ENCODE data around the gene SYT2. TPM values are rescaled to one million over a fixed set of nuclear protein-coding genes. Genes with fewer than 3 reads are reported as not detected.
"Not testable (repeated sequence)": the region's sequence is repeated elsewhere in the genome, so short reads cannot be mapped to it uniquely, and the experiment has no call there.

The SYT2 gene
- polyA plus RNA-seq, 1 experiment: not detected

DNA sequence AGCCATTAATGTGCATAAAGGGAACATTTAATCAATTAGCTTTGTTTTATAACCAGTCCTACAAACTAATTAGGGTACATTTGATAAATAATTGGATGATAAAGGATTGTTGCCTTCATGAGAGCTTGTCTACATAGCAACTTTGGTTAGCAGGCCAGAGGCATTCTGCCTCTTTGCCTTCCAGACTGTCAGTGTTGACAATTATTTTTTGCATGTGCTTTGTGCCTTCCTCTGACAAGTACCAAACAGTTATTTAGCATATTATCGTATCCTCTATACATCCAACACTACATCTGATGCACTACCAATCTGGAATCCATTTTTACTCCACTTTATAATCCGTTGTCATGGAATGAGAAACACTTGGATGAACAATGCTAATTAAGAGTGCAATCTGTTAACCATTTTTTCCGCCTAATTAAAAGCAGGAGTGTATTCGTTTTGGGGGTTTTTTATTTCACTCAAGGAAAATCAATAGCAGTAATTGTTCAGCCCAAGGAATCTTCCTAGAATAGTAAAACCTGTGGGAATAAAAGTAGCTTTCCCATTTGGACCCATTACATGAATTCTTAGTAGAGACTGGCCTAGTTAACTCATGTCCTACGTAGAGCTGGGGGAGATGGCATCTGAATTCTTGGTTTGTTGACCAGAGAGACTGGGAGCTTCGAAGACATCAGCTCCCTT lies 165.3 kb downstream of the SYT2 start:
- CTCF ChIA-PET: interaction anchor here (1.7 kb wide), 1 partner anchor 24 kb away, joined by 3 read pairs; no protein-coding TSS in a partner anchor
- DNase-seq (ENCODE audit: low read depth); H3K4me3 ChIP-seq (ENCODE audit: low read depth, low read length); H3K36me3 ChIP-seq (ENCODE audit: control insufficient read depth, insufficient read depth, low read length); POLR2A ChIA-PET; H3K27me3 ChIP-seq (ENCODE audit: control insufficient read depth, insufficient read depth, low read length): not testable (repeated sequence)

DNA sequence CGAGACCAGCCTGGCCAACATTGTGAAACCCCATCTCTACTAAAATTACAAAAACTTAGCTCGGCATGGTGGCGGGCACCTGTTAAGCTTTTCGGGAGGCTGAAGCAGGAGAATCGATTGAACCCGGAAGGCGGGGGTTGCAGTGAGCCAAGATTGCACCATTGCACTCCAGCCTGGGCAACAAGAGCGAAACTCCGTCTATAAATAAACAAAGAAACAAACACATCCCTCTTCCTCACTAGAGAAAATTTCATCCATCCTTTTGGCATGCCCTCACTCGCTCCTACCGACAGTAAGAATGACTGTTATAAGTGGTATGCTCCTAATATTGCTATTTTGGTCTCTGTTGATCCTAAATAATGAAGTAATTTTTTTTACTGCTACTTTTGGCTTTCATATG lies 166.7 kb downstream of the SYT2 start:
- CTCF ChIA-PET: interaction anchor here (0.6 to 1.7 kb wide), 2 partner anchors 25 to 28 kb away, joined by 3 read pairs; no protein-coding TSS in a partner anchor
- H3K36me3 ChIP-seq (ENCODE audit: control insufficient read depth, insufficient read depth, low read length); H3K27me3 ChIP-seq (ENCODE audit: control insufficient read depth, insufficient read depth, low read length); H3K4me3 ChIP-seq (ENCODE audit: low read depth, low read length); POLR2A ChIA-PET: not testable (repeated sequence)
- peak; percentile 62 for DNase-seq (ENCODE audit: low read depth)

DNA sequence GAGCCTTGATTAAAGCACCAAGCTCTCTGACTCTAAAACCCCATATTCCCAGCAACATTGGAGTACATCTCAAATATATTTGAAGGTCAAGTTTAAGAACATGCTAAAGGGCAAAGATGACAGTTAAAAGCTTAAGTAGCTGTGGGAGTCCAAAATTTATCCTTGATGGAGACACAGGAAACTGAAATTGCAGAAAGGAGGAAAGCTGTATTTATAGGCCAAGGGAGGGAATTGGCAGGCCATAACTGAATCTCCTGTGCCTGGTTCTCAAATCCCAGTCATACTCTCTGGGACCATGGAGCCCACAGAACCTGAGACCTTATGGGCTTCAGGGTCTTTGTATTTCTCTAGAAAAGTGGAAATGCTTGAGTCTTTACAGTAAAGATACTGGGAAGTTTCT lies 167.8 kb downstream of the SYT2 start:
- POLR2A ChIA-PET; CTCF ChIA-PET; DNase-seq (ENCODE audit: low read depth); H3K36me3 ChIP-seq (ENCODE audit: control insufficient read depth, insufficient read depth, low read length); H3K4me3 ChIP-seq (ENCODE audit: low read depth, low read length); H3K27me3 ChIP-seq (ENCODE audit: control insufficient read depth, insufficient read depth, low read length): not testable (repeated sequence)

DNA sequence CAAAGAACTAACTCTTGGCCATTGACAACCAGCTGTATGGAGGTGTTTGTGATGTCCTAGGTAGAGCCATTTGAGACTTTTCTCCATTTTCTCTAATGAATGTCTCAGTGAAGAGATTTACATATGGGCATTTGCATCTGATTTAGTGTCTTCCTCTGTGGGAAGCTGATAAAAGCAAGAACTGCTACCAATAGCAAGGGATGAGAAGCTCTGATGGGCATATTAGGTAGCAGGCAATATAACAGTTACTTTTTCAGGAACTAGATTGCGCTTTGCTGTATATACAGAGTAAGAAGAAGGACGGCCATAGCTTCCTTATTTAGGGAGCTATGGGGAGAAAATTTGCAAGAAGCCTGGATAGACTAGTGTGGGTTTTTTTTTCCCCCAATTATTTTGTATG lies 169.4 kb downstream of the SYT2 start:
- H3K4me3 ChIP-seq (ENCODE audit: low read depth, low read length): peak overlapping the region; percentile 1; the same call in 1 of the 2 replicates
- CTCF ChIA-PET: interaction anchor here (1.2 kb wide), 1 partner anchor 21 kb away, joined by 5 read pairs; no protein-coding TSS in a partner anchor
- POLR2A ChIA-PET: not testable (repeated sequence)

More for the DNA sequence above, 169.4 kb downstream of the SYT2 start:
- H3K36me3 ChIP-seq (ENCODE audit: control insufficient read depth, insufficient read depth, low read length); H3K27me3 ChIP-seq (ENCODE audit: control insufficient read depth, insufficient read depth, low read length); DNase-seq (ENCODE audit: low read depth): not testable (repeated sequence)

Other genes with a start within 250 kb of the SYT2 start
- 39.6 and 55.2 TPM in 2 replicates for gene KDM5B, start 98.0 kb upstream of the SYT2 start, polyA plus RNA-seq (2011; rRNA removed)
- gene PCAT6, start 100.5 kb upstream of the SYT2 start, polyA plus RNA-seq (2011; rRNA removed): 3.2 and 3.3 TPM in 2 replicates
- 9.7 and 14.4 TPM in 2 replicates for gene RABIF, start 178.7 kb upstream of the SYT2 start, polyA plus RNA-seq (2011; rRNA removed)
- gene KLHL12, start 216.8 kb upstream of the SYT2 start, polyA plus RNA-seq (2011; rRNA removed): 22.7 and 35.0 TPM in 2 replicates
- 190 and 199 TPM in 2 replicates for gene ADIPOR1, start 247.9 kb upstream of the SYT2 start, polyA plus RNA-seq (2011; rRNA removed)

Measured in BJ (cell line).